WI38 (cell line): ENCODE measurements around the gene TNNT2.

Experiments
- H3K4me3 ChIP-seq: 2 replicates; pipeline ENCODE4 v1.5.1; 2011; ENCODE audit warnings: low read depth, mild to moderate bottlenecking, control low read depth, low read length
- TF ChIP-seq, protein P1 (sequence below): IDR thresholded peaks from 2 replicates; pipeline ENCODE4 v1.5.1; 2012; ENCODE audit warnings: low read depth, mild to moderate bottlenecking, control low read depth, low read length

Gene TNNT2

DNA sequence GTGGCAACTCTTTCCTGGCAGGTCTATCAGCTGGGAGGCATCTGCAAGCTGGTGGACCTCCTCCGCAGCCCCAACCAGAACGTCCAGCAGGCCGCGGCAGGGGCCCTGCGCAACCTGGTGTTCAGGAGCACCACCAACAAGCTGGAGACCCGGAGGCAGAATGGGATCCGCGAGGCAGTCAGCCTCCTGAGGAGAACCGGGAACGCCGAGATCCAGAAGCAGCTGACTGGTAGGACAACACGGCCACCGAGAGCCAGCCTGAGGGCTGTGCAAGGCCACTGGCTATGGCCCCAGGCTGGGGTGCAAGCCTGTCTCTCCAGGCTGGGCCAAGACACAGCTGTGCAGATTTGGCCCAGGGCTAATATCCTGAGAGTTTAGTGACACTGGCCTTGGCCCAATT, 59.9 kb downstream of the TNNT2 start:
- no peak overlapping the region for H3K4me3 ChIP-seq
- TF ChIP-seq, protein P1, sequence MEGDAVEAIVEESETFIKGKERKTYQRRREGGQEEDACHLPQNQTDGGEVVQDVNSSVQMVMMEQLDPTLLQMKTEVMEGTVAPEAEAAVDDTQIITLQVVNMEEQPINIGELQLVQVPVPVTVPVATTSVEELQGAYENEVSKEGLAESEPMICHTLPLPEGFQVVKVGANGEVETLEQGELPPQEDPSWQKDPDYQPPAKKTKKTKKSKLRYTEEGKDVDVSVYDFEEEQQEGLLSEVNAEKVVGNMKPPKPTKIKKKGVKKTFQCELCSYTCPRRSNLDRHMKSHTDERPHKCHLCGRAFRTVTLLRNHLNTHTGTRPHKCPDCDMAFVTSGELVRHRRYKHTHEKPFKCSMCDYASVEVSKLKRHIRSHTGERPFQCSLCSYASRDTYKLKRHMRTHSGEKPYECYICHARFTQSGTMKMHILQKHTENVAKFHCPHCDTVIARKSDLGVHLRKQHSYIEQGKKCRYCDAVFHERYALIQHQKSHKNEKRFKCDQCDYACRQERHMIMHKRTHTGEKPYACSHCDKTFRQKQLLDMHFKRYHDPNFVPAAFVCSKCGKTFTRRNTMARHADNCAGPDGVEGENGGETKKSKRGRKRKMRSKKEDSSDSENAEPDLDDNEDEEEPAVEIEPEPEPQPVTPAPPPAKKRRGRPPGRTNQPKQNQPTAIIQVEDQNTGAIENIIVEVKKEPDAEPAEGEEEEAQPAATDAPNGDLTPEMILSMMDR, result no peak

DNA sequence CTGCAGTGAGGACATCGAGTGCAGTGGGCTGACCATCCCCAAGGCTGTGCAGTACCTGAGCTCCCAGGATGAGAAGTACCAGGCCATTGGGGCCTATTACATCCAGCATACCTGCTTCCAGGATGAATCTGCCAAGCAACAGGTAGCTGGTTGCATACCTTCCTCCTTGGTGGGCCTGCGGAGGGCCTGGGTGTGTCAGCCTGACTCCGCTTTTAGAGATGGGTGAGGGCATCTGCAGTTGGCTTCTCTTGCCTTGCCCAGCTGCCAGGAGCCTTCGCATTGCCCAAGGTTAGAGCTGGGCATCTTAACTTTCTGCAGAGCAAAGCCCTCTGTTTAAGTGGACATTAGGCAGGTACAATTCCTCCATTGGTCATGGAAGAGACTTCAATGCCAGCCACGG, 60.9 kb downstream of the TNNT2 start:
- no peak overlapping the region for H3K4me3 ChIP-seq
- TF ChIP-seq, protein P1, result no peak

DNA sequence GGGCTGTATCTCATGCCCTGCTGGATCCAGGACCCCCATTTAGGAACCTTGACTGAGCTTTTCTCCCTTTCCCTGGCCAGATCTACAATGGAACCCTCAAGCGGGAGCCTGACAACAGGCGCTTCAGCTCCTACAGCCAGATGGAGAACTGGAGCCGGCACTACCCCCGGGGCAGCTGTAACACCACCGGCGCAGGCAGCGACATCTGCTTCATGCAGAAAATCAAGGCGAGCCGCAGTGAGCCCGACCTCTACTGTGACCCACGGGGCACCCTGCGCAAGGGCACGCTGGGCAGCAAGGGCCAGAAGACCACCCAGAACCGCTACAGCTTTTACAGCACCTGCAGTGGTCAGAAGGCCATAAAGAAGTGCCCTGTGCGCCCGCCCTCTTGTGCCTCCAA, 64.4 kb downstream of the TNNT2 start:
- H3K4me3 ChIP-seq, result no peak overlapping the region
- TF ChIP-seq, protein P1, result no peak

DNA sequence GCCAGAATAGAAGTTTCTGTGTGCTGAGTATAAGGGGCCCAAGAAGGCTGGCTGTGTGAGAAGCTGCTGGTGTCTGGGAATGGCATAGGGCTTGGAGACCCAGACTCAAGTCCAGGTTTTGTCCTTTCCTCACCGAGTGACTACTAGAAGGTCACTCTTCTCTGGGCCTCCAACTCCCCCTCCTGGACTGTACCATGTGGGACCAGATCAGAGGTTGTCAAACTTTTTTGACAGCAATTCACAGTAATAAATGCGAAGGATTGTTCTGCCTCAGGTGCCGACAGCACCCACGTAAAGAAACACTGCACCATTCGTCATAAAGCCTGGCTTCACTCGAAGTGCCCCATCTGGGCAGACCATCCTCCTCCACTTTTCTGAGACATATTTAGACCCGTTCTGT, 65.2 kb downstream of the TNNT2 start:
- TF ChIP-seq, protein P1, result no peak
- H3K4me3 ChIP-seq, result no peak overlapping the region

DNA sequence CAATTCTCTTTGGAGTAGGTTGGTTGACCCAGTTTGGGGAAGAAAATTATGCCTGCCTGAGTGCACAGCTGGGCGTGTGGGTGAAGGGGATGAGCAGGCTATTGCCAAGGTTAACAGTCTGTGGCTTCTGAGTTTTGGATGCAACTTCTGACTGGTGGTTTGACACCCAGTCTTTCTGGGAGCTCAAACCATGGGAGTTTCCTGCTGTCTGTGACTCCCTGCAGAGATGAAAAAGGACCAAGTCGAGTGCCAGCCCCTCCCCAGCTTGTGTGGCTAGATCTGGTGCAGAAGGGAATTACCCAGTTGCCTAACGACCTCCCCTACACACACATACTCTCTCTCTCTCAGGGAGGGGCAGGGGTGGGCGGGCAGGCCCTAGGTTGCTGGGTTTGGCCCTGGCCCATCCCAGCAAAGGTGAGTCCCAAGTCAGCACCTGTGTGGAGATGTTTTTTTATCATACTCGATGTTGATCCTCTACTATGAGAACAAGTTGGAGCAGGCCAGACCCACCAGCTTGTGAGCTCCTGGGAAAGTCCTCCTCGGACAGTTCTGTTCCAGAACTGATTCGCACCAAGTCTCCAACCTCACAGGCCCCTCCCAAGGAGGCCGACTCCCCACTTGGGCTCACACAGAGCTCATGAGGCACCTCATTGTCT, 66.0 kb downstream of the TNNT2 start:
- TF ChIP-seq, protein P1, result no peak
- H3K4me3 ChIP-seq, result no peak overlapping the region

DNA sequence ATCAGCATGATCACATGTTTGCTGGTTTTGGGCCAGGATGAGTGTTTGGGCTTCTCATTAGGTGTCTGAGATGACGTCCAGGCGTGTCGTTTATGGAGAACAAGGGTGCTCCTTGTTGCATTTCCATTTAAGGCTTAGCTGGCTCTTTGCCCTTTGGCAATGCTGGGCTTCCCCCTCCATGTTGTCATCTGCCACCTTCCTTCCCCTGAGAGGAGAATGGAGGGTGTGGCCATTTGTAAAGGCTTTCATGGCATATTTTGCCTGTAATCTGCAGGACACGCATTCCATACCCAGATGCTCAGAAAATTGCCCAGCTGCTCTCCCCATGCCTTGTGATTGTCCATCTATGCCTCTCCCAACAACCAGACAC, 66.5 kb downstream of the TNNT2 start:
- H3K4me3 ChIP-seq, result no peak overlapping the region
- TF ChIP-seq, protein P1, result no peak

DNA sequence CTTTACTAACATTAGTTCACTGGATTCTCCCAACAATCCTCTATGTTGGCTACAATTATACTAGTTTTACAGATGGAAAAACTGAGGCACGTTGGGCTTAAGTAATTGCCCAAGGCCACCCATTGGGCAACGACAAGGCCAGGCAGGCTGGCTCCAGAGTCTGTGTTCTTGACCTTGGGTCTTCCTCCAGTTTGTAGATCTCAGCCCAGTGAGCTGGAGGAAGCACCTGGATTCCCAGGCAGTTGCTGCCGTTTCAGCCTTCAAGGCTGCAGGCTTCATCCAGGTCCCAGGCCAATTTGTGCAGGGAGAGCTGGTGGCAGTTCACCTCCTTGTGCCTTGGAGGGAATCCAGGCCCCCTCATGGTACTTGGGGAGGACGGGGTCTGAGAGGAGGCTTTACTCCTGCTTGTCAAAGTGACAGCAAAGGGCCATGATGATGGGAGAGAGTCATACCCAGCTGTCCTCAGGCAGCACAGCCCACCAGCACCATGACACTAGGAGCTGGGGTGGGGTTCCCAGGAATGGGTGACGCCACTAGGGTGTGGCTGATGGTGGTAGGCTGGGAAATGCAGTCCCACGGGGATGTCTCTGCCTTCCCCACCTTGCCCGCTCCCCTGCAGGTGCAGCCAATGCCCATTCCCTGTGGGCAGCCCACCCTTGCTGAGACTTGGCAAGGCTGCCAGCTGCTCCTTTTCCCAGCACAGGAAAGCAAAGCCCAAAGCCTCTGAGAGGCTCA, 67.1 kb downstream of the TNNT2 start:
- TF ChIP-seq, protein P1, result no peak
- H3K4me3 ChIP-seq, result no peak overlapping the region
